ENCODE results near the gene ATRIP.

DNA sequence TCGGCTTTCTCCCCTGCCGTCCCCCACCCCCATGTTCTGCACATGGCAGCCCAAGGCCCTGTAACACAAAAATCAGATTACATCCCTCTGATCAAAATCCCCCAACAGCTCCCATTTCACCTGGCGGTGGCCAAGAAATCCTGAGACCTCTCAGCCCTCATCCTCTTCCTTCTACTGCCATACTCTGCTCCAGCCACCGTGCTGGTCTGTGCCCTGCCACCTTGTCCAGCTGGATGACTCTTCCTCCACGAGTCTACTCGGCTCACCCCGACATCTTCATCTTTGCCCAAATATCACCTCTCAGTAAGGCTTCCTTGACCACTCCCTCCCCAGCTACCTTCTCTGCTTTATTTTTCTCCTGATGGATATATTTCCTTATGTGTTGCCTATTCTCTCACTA is 9.7 kb upstream of the ATRIP start:
- TF ChIP-seq GATA2 (IDR thresholded peaks at IDR 0.05; ENCODE audit: low read depth, low read length) (no peak), GATA3 (IDR thresholded peaks at IDR 0.05; ENCODE audit: low read depth, low read length) (no peak)
